Memory B cell (primary cell): Measurements from ENCODE around the gene IRF1.

ENCODE experiments used
- ATAC-seq: fragments of 150-1000 bp; cut with Tn5 transposase; 2 replicates; pipeline ENCODE4 v1.10.0; 2021; ENCODE audit warnings: low read depth, mild to moderate bottlenecking, moderate library complexity
- DNase-seq, 2 donors: peaks; one replicate each; pipeline ENCODE4 v3.0.0; 2022; ENCODE audit warnings: low spot score in 2 of 2
- H3K27ac Mint-ChIP-seq: one replicate; pipeline ENCODE4 v1.8.0; 2022; ENCODE audit warnings: mild to moderate bottlenecking, moderate library complexity, mixed read lengths
- H3K27me3 Mint-ChIP-seq: one replicate; pipeline ENCODE4 v1.8.0; 2022; ENCODE audit warnings: mixed read lengths
- H3K36me3 Mint-ChIP-seq: one replicate; pipeline ENCODE4 v1.8.0; 2022; ENCODE audit warnings: mild to moderate bottlenecking, mixed read lengths
- H3K4me1 Mint-ChIP-seq: one replicate; pipeline ENCODE4 v1.8.0; 2022; ENCODE audit warnings: mixed read lengths
- H3K4me3 Mint-ChIP-seq: one replicate; pipeline ENCODE4 v1.8.0; 2022; ENCODE audit warnings: mild to moderate bottlenecking, moderate library complexity, mixed read lengths
- H3K9me3 Mint-ChIP-seq: one replicate; pipeline ENCODE4 v1.8.0; 2022; ENCODE audit warnings: mixed read lengths

The IRF1 gene

DNA sequence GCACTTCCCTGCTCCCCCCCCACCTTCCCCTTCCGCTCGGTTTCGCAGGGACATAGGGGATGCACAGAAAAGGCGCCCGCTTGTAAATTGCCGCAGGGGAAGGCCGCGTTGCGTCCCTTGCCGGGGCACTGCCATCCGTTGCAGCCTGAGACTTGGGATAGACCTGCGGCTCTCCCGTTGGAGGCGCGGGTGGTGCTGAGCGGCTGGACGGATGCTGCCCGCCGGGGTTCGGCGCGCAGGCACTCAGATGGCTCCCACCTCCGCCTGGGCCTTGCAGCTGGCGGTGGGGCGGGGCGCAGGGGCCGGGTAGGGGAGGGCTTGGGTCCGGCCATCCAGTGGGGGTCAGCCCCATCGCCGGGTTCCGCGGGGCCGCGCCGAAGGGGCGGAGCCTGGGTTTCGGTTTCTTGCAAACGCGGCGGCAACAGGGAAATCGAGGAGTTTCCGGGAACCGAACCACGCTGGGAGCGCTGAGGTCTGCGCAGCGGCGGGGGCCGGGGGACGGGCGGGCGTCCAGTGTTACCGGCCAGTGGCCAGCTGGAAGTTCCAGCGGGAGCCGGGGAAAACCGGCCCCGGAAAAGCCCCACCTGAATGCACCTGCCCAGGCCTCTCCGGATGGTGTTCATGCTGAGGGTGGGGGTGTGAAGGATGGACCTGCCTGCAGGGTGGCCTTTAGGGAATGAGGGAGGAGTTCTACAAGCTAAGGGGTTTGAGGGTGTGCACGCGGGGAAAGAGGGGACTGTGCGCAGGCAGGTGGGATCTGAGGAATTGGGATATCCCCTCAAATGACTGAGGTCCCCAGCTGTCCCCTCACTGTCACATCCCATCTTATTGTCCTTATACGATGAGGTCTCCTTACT lies 6.3 kb upstream of the IRF1 start:
- no peaks in the 10 kb centered on the region for H3K27me3 Mint-ChIP-seq
- H3K9me3 Mint-ChIP-seq = no peaks in the 10 kb centered on the region
- DNase-seq (peak in 1 of 2 donors; percentile 60), ATAC-seq (peak; percentile 0)
- peak overlapping the region; percentile 96 for H3K27ac Mint-ChIP-seq
- H3K36me3 Mint-ChIP-seq = no peaks in the 10 kb centered on the region
- peak overlapping the region; percentile 92 for H3K4me3 Mint-ChIP-seq
- peaks cover 55% of the 10 kb centered on the region for H3K4me1 Mint-ChIP-seq

DNA sequence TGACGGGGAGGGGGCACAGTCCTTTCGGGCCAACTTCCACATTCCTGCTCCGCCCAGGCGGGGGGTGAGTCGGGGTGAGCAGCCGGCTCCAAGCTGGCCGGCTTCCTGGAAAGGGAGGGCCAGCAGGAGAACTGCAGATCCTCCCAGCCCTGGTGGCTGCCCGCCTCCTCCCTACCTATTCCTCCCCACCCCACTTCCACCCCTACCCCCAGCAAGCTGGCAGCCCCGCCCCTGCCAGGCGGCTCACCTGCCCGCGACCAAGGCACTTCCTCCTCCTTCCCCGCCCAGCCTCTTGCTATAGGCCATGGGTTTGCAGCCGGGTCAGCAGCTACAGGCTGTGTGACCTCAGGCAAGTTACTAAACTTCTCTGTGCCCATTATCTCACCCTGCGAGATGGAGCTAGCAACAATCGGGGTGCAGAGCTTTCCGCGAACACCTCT lies 5.6 kb upstream of the IRF1 start:
- no peaks in the 10 kb centered on the region for H3K27me3 Mint-ChIP-seq
- peak overlapping the region; percentile 96 for H3K27ac Mint-ChIP-seq
- H3K4me1 Mint-ChIP-seq = peaks cover 60% of the 10 kb centered on the region
- ATAC-seq = peak; percentile 69
- DNase-seq = peak; percentile 71 to 84
- H3K4me3 Mint-ChIP-seq = peak overlapping the region; percentile 92
- H3K36me3 Mint-ChIP-seq = no peaks in the 10 kb centered on the region
- H3K9me3 Mint-ChIP-seq = no peaks in the 10 kb centered on the region

DNA sequence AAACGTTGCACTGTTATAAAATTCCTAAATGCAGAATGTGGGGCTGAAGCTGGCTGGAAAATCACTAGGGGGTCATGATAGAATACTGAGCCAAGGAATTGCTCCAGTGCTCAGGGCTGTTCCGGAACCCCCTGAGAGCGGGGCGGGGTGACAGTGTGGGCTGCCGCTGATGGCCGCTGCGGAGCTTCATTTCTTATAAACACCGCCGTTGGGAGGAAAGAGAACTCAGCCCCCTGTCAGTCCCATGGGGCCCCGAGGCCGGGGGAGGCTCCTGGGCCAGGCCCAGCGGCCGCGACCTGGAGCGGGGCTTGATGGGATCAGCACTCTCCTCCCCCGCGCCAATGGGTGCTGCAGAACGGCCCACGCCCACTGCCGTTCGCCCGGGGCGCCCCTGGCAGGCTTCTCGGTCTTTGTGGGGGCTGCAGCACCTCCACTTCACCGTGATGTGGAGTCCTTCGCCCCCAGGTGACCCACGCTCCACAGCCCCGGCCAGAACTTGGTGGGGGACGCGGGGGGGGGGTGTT lies 5.2 kb upstream of the IRF1 start:
- peak; percentile 40 for ATAC-seq
- H3K27me3 Mint-ChIP-seq = no peaks in the 10 kb centered on the region
- peak overlapping the region; percentile 96 for H3K27ac Mint-ChIP-seq

DNA sequence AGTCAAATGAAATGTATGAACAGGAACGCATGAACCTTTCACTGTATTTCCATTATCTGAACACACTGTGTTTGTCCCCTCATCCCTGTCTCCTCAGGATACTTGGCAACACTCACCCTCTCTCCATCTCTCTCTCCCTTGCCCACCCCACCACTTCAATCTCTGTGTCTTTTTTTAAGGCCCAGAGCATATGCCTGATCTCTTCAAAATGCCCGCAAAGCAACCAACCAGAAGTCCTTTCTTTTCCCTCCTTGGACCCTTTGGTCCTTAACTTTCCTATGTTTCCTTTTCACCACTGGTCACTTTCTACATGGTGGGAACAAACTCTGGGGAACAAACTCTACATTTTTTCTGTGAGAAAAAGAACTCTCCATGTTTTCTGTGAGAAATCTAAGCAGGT lies 3.2 kb upstream of the IRF1 start:
- H3K4me3 Mint-ChIP-seq = peak overlapping the region; percentile 27
- no peaks in the 10 kb centered on the region for H3K27me3 Mint-ChIP-seq
- H3K27ac Mint-ChIP-seq = peak overlapping the region; percentile 96
- H3K9me3 Mint-ChIP-seq = no peaks in the 10 kb centered on the region
- no peak for ATAC-seq
- peaks cover 7% of the 10 kb centered on the region for H3K36me3 Mint-ChIP-seq
- peaks cover 48% of the 10 kb centered on the region for H3K4me1 Mint-ChIP-seq
- DNase-seq = no peak

More for the DNA sequence above, 5.2 kb upstream of the IRF1 start:
- peak; percentile 64 to 74 for DNase-seq
- Mint-ChIP-seq H3K9me3 (no peaks in the 10 kb centered on the region), H3K36me3 (no peaks in the 10 kb centered on the region), H3K4me1 (peaks cover 55% of the 10 kb centered on the region), H3K4me3 (peak overlapping the region; percentile 92)

DNA sequence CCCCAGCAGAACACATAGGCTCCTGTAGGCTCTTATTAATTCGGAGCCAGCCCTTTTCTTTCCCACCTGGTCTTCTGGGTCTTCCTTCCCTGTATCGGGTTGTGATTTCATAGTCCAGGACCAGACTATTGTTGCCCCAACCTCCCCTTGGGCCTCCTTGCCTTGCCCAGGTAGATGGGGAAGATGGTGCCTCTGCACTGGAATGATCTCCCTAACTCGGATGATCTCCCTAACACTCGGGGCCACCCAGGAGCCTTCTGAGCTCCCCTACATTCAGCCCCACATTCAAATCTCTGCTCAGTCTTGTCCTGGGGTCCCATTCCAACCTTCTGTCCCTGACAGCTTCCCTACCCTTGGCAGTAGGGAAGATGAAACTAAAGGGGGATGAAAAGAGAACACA lies 2.7 kb upstream of the IRF1 start:
- DNase-seq (no peak), ATAC-seq (no peak)
- Mint-ChIP-seq H3K4me3 (no peak overlapping the region), H3K9me3 (no peaks in the 10 kb centered on the region), H3K36me3 (peaks cover 9% of the 10 kb centered on the region), H3K27ac (peak overlapping the region; percentile 96), H3K27me3 (no peaks in the 10 kb centered on the region), H3K4me1 (peaks cover 46% of the 10 kb centered on the region)

DNA sequence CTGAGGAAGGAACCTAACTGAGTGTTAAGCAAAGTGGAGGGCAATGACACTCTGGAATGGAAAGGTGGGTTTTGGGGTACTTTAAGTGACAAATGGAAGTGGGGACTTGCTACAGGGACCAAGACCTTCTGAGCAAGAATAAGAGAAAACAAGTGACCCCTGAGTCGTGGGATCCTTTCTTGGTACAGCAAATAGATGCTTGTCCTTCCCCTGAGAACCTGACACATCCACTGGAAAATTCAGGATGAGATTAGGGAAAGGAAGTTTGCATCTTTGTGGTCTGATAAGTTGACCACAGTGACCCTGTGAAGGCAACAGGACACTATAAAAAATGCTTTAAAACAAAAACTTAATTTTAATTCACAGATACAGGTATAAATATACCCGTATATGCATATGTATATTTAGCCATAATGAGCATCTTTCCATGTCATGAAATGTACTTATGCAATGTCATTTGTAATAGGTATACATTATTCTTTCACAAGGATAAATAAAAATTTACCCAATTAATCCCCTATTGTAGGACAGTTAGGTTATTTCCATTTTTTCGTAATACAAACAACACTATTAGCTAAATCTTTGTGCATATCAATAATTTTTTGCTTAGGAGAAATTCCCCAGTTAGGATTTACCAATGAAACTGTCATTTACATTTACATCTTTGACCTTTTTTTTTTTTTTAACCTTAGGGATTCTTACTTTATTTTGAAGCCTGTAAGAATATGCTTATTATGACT lies 2.0 kb upstream of the IRF1 start:
- H3K4me3 Mint-ChIP-seq = peak overlapping the region; percentile 92
- no peaks in the 10 kb centered on the region for H3K27me3 Mint-ChIP-seq
- H3K36me3 Mint-ChIP-seq = peaks cover 16% of the 10 kb centered on the region
- H3K4me1 Mint-ChIP-seq = peaks cover 51% of the 10 kb centered on the region
- peak overlapping the region; percentile 100 for H3K27ac Mint-ChIP-seq
- no peaks in the 10 kb centered on the region for H3K9me3 Mint-ChIP-seq
- no peak for DNase-seq
- ATAC-seq = no peak

DNA sequence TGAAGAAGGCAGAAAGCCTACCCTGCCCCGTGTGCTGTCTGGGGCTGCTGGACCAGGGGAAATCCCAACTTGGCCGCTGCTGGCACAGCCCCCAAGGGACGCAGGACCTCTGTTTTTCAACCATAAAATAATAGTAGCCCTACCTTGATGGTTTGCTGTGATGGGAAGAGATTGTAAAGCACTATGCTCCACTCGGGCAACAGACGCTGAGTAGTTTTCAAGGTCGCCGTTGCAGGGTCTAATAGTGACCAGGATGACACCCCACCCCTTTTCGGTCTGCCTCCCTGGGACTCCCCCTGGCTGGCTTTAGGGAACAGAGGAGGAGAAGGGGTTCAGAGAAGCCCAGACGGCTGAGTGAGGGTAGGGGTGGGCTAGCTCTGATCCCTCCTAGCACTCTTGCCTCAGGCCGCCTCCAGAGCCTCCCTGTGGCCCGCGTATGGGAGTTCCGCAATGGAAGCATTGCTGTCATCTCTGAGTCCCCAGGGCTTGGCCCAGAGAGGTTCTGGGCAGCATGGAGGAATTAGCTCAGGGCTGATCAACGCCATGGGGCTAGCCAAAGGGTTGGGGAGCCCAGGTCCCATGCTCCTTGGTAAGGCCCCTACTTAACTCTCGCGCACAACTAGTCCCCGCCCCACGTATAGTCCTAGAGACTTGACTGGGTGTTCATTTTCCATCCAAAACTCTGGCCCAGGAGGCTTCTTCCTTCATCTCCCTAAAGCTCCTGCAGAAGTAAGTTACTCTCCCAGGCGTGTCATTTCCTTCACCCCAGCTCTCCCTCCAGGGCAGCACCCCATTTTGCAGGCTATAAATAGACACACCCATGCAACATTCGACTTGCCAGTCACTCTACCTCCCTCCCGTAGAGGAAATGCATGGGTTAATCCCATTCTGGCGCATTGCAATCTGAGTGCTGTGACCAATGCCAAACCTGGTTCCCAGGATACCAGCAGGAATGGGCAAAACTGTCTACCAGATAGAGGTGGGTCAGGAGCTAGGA lies 1.1 kb upstream of the IRF1 start:
- H3K27me3 Mint-ChIP-seq = no peaks in the 10 kb centered on the region
- DNase-seq (peak in 1 of 2 donors; percentile 52), ATAC-seq (peak; percentile 21)
- H3K4me3 Mint-ChIP-seq = peak overlapping the region; percentile 92
- no peaks in the 10 kb centered on the region for H3K9me3 Mint-ChIP-seq
- peak overlapping the region; percentile 100 for H3K27ac Mint-ChIP-seq
- peaks cover 51% of the 10 kb centered on the region for H3K4me1 Mint-ChIP-seq
- peaks cover 20% of the 10 kb centered on the region for H3K36me3 Mint-ChIP-seq

DNA sequence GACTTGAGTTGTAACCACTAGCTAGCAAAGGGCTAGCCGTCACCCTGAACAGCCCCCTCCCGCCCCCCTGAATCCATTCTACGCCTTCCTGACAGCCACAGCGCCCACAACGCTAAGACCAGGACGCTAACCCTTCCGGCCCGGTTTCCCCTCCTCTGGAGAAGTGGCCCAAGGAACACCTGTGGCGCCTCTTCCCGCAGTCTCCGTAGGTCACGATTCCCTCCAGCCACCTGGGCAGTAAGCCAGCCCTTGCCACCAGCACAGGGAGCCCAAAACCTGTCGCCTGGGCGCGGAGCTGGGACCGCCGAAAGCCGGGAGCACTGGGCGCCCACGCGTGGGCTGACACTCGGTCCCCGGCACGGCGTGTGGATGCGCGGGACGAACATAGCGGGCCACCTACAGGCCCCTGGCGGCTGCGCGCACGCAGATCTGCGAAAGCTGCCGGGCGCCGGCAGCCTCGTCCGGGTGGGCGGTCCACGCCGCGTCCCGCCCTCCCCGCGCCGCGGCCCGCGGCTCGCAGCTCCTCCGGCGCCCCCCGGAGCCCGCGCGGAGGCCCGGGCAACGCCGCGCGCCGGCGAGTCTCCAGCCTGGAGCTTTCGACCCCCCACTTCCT lies 596 bp downstream of the IRF1 start:
- no peaks in the 10 kb centered on the region for H3K27me3 Mint-ChIP-seq
- H3K36me3 Mint-ChIP-seq = peaks cover 32% of the 10 kb centered on the region
- no peak for DNase-seq
- no peaks in the 10 kb centered on the region for H3K9me3 Mint-ChIP-seq
- peak; percentile 35 for ATAC-seq
- peak overlapping the region; percentile 97 for H3K4me3 Mint-ChIP-seq
- peak overlapping the region; percentile 100 for H3K27ac Mint-ChIP-seq
- H3K4me1 Mint-ChIP-seq = peaks cover 58% of the 10 kb centered on the region

DNA sequence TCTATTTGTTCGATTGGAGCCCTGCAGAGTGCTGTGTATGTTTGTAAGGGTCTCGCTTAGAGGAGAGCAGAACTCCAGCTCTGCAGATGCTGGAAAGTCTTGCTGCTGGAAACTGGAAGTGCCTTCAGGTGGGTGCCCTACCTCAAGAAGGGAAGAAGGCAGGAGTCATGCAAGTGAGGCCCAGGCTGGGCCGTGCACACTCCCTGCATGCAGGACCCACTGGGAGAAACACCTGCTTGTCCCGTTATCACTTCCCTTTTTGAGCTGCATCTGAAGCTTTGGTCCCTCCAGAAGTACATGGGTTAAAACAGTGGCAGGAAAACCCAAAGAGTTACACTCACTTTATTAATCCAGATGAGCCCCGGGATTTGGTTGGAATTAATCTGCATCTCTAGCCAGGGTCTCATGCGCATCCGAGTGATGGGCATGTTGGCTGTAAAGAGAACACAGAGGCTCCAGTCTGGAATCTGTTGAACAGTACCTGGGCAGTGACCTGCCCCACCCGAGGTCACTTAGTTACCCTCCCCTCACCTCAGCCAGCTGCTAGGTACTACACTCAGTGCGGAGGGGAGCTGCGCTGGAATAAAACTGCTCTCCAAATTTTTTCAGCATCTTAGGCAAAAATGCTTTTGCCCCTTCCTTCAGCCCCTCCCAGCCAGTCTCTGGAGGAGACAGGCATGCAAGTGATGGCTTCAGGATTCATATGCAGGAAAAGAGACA lies 1.4 kb downstream of the IRF1 start:
- DNase-seq (peak in 1 of 2 donors; percentile 34), ATAC-seq (no peak)
- Mint-ChIP-seq H3K4me1 (peaks cover 57% of the 10 kb centered on the region), H3K27me3 (no peaks in the 10 kb centered on the region), H3K27ac (peak overlapping the region; percentile 100), H3K9me3 (no peaks in the 10 kb centered on the region), H3K4me3 (peak overlapping the region; percentile 97), H3K36me3 (peaks cover 37% of the 10 kb centered on the region)

DNA sequence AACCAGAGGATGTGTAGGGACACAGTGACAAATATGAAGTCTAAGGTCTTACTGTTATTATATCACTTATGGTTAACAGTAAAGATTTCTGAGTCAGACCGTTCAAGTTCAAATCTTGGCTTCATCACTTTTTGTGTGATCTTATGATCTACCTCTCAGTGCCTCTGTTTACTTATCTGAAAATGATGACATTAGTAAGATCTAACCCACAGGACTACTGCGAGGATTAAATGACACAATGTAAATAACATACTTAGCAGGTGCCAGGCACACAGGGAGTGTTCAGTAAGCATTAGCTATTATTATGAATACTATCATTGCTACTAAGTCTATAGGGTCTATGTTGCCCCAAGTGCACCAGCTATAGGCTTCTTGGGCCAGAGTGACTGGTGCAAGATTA lies 2.0 kb downstream of the IRF1 start:
- Mint-ChIP-seq H3K36me3 (peaks cover 41% of the 10 kb centered on the region), H3K27ac (peak overlapping the region; percentile 100), H3K9me3 (no peaks in the 10 kb centered on the region), H3K4me1 (peaks cover 54% of the 10 kb centered on the region), H3K27me3 (no peaks in the 10 kb centered on the region), H3K4me3 (peak overlapping the region; percentile 97)
- DNase-seq (no peak), ATAC-seq (no peak)

DNA sequence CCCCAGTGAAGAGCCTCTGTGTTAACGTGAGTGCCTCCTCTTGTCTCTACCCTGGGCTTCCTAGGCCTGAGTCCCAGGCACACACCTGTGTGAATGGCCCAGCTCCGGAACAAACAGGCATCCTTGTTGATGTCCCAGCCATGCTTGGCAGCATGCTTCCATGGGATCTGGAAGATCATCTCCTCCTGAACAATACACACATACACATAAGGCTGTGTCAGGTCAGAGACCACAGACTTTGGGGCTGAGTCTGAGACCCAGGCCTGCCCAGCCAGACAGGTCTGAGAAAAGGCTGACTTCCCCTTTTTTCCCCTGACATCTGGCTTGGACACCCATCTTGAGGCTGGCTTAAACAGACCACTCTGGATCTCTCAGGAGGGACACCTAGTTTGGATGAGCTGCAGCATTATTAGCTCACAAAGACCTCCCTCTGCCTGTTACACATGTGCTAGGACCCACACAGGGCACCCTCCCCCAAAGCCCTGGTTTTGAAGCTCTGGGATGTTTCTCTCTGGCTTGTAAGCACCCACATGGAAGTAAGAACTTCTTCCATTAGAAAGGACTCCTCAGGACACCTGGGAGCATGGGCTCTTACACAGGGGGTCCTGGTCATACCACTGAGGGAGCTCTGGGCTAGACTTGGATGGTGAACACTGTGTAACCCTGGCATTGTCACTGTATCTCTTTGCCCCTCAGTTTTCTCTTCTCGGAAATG lies 2.6 kb downstream of the IRF1 start:
- Mint-ChIP-seq H3K27ac (peak overlapping the region; percentile 100), H3K9me3 (no peaks in the 10 kb centered on the region), H3K4me1 (peaks cover 50% of the 10 kb centered on the region), H3K36me3 (peaks cover 41% of the 10 kb centered on the region), H3K27me3 (no peaks in the 10 kb centered on the region), H3K4me3 (peak overlapping the region; percentile 97)
- DNase-seq (peak in 1 of 2 donors; percentile 32), ATAC-seq (no peak)

DNA sequence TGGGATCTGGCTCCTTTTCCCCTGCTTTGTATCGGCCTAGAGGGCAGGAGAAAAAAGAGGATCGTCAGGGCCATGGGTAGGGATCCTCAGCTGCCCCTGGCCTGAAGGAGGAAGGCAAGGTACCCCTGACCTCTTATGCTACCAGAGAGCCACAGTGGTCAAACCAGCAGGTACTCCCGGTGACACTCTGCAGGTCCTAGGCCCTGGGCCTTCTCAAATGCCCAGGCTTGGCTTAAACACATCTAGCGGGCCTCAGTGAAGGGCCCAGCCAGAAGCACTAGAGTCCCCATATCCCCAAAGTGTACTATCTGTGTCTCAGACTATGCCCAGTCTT lies 3.5 kb downstream of the IRF1 start:
- DNase-seq = peak in 1 of 2 donors; percentile 9
- Mint-ChIP-seq H3K9me3 (no peaks in the 10 kb centered on the region), H3K36me3 (peaks cover 41% of the 10 kb centered on the region), H3K27me3 (no peaks in the 10 kb centered on the region), H3K27ac (peak overlapping the region; percentile 95), H3K4me3 (peak overlapping the region; percentile 63), H3K4me1 (peaks cover 47% of the 10 kb centered on the region)
- ATAC-seq = no peak
